ENCODE results near the gene NTRK3.

Gene NTRK3

DNA sequence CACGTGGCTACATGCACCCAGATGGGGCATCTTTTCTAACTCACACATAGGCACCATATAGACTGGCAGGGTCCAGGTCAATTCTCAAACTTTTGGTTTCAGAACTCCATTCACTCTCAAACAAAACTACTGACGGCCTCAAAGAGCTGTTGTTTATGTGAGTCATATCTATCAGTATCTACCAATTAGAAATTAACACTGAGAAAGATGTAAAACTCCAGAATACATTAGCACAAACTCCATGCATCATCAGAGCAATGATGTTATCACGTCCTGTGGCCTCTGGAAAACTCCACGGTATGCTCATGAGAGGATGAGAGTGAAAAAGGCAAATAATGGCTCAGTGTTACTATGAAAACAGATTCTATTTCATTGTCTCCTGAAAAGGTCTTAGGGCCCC is 116.1 kb downstream of the NTRK3 start:
- Histone ChIP-seq H3K27ac (ENCODE audit: low read depth, low read length) (no peak overlapping the region), H3K4me1 (ENCODE audit: control insufficient read depth, insufficient read depth, low read length) (no peaks in the 10 kb centered on the region), H3K9me3 (ENCODE audit: control insufficient read depth, insufficient read depth, low read length) (no peaks in the 10 kb centered on the region), H3K9ac (ENCODE audit: low read depth, low read length) (no peak overlapping the region), H3K4me3 (ENCODE audit: low read depth, low read length) (no peak overlapping the region), H3K27me3 (ENCODE audit: control insufficient read depth, insufficient read depth, low read length) (no peaks in the 10 kb centered on the region), H3K36me3 (ENCODE audit: control insufficient read depth, insufficient read depth, low read length) (no peaks in the 10 kb centered on the region)

DNA sequence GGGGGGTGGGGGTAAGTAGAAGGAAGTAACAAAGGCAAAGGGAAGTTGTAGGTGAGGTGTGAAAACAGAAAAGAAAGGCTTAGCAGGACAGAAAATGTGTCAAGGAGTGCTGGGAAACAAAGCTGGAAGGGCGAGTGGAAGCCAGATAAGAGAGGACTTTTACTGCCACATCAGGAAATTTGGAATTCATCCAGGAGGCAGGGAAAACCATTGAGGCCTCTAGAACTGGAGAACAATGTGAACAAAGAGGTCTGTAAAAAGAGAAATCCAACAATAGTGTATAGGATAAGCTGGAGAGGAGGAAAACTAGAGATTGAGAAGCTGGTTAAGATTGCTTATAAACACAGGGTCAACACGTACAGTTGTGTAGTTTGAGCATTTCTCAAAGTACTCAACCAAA is 116.6 kb downstream of the NTRK3 start:
- no peaks in the 10 kb centered on the region for H3K27me3 ChIP-seq (ENCODE audit: control insufficient read depth, insufficient read depth, low read length)
- no peaks in the 10 kb centered on the region for H3K36me3 ChIP-seq (ENCODE audit: control insufficient read depth, insufficient read depth, low read length)
- no peaks in the 10 kb centered on the region for H3K4me1 ChIP-seq (ENCODE audit: control insufficient read depth, insufficient read depth, low read length)
- no peak overlapping the region for H3K9ac ChIP-seq (ENCODE audit: low read depth, low read length)
- no peak overlapping the region for H3K27ac ChIP-seq (ENCODE audit: low read depth, low read length)
- H3K4me3 ChIP-seq (ENCODE audit: low read depth, low read length), result no peak overlapping the region
- no peaks in the 10 kb centered on the region for H3K9me3 ChIP-seq (ENCODE audit: control insufficient read depth, insufficient read depth, low read length)

GRCh38 chr15:88133795-88134194 is 122.7 kb downstream of the NTRK3 start:
- no peaks in the 10 kb centered on the region for H3K27me3 ChIP-seq (ENCODE audit: control insufficient read depth, insufficient read depth, low read length)
- H3K36me3 ChIP-seq (ENCODE audit: control insufficient read depth, insufficient read depth, low read length), result no peaks in the 10 kb centered on the region
- no peak overlapping the region for H3K27ac ChIP-seq (ENCODE audit: low read depth, low read length)
- no peaks in the 10 kb centered on the region for H3K9me3 ChIP-seq (ENCODE audit: control insufficient read depth, insufficient read depth, low read length)
- no peak overlapping the region for H3K4me3 ChIP-seq (ENCODE audit: low read depth, low read length)
- no peaks in the 10 kb centered on the region for H3K4me1 ChIP-seq (ENCODE audit: control insufficient read depth, insufficient read depth, low read length)
- no peak overlapping the region for H3K9ac ChIP-seq (ENCODE audit: low read depth, low read length)

DNA sequence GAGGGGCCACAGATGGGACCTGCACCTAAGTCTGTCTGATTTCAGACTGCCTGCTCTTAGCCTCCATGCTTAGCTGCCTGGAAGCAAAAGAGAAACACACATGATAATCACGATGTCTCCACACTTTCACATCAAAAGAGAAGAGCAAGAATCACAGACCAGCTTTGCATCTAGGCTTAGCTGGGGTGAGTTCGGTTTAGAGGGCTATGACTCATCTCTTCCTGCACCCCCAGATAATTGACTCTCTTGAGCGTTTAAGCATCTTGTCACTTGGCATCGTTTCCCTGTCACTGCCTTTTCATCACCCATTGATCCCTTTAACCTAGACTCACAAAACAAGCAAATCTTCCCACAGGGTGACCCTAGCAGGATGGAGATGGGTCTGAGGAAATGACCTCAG is 124.0 kb downstream of the NTRK3 start:
- Histone ChIP-seq H3K27ac (ENCODE audit: low read depth, low read length) (no peak overlapping the region), H3K4me1 (ENCODE audit: control insufficient read depth, insufficient read depth, low read length) (no peaks in the 10 kb centered on the region), H3K36me3 (ENCODE audit: control insufficient read depth, insufficient read depth, low read length) (no peaks in the 10 kb centered on the region), H3K27me3 (ENCODE audit: control insufficient read depth, insufficient read depth, low read length) (no peaks in the 10 kb centered on the region), H3K9me3 (ENCODE audit: control insufficient read depth, insufficient read depth, low read length) (no peaks in the 10 kb centered on the region), H3K9ac (ENCODE audit: low read depth, low read length) (no peak overlapping the region), H3K4me3 (ENCODE audit: low read depth, low read length) (no peak overlapping the region)

GRCh38 chr15:88131937-88132336 is 124.6 kb downstream of the NTRK3 start:
- H3K36me3 ChIP-seq (ENCODE audit: control insufficient read depth, insufficient read depth, low read length), result no peaks in the 10 kb centered on the region
- no peak overlapping the region for H3K4me3 ChIP-seq (ENCODE audit: low read depth, low read length)
- no peak overlapping the region for H3K9ac ChIP-seq (ENCODE audit: low read depth, low read length)
- H3K4me1 ChIP-seq (ENCODE audit: control insufficient read depth, insufficient read depth, low read length), result no peaks in the 10 kb centered on the region
- H3K27ac ChIP-seq (ENCODE audit: low read depth, low read length), result no peak overlapping the region
- no peaks in the 10 kb centered on the region for H3K9me3 ChIP-seq (ENCODE audit: control insufficient read depth, insufficient read depth, low read length)
- H3K27me3 ChIP-seq (ENCODE audit: control insufficient read depth, insufficient read depth, low read length), result no peaks in the 10 kb centered on the region

GRCh38 chr15:88127432-88127790 is 129.1 kb downstream of the NTRK3 start:
- Histone ChIP-seq H3K4me1 (ENCODE audit: control insufficient read depth, insufficient read depth, low read length) (peaks cover 17% of the 10 kb centered on the region), H3K4me3 (ENCODE audit: low read depth, low read length) (no peak overlapping the region), H3K9me3 (ENCODE audit: control insufficient read depth, insufficient read depth, low read length) (no peaks in the 10 kb centered on the region), H3K9ac (ENCODE audit: low read depth, low read length) (no peak overlapping the region), H3K27me3 (ENCODE audit: control insufficient read depth, insufficient read depth, low read length) (no peaks in the 10 kb centered on the region), H3K27ac (ENCODE audit: low read depth, low read length) (no peak overlapping the region), H3K36me3 (ENCODE audit: control insufficient read depth, insufficient read depth, low read length) (no peaks in the 10 kb centered on the region)

- Histone ChIP-seq H3K27ac (ENCODE audit: low read depth, low read length) (no peak overlapping the region), H3K9ac (ENCODE audit: low read depth, low read length) (no peak overlapping the region), H3K4me3 (ENCODE audit: low read depth, low read length) (no peak overlapping the region), H3K27me3 (ENCODE audit: control insufficient read depth, insufficient read depth, low read length) (no peaks in the 10 kb centered on the region), H3K4me1 (ENCODE audit: control insufficient read depth, insufficient read depth, low read length) (peaks cover 17% of the 10 kb centered on the region), H3K9me3 (ENCODE audit: control insufficient read depth, insufficient read depth, low read length) (no peaks in the 10 kb centered on the region), H3K36me3 (ENCODE audit: control insufficient read depth, insufficient read depth, low read length) (no peaks in the 10 kb centered on the region)
These were observed 129.7 kb downstream of the NTRK3 start for GRCh38 chr15:88126695-88127431.

DNA sequence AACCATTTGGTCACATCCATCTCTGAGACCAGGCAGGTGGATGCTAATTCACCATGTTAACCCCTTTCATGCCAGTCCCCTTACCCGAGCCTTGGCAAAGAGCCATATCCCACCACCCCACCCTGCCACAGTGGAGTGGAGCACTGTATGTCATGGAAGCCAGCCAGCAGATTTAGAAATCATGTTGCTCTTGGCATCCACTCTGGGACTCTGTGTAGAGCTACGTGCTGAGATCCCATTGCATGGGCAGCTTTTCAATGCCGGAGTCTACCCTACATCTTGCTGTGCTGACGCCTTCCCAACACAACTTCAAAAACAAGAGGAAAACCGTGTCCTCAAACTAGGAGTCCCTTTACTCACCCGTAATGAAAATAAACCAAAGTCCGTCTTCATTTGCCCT is 131.0 kb downstream of the NTRK3 start:
- no peaks in the 10 kb centered on the region for H3K9me3 ChIP-seq (ENCODE audit: control insufficient read depth, insufficient read depth, low read length)
- peaks cover 17% of the 10 kb centered on the region for H3K4me1 ChIP-seq (ENCODE audit: control insufficient read depth, insufficient read depth, low read length)

DNA sequence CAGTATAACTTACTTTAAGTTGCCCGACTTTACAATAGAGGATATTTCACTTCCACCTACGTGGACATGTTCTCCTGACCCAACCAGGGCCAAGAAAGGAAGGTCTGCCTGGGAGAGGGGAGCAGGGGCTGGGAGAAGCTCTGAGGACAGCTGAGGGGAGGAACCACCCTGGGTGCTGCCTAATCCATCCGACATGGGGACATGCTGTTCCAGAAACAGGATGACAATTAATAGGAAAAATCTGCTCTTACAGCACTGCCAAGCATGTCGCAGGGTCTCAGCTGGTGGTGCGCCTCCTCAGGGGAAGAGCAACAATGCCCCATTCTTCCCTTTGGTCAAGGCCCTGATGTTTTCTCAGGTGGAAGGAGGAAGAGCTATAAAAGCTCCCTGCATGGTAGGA is 132.3 kb downstream of the NTRK3 start:
- Histone ChIP-seq H3K36me3 (ENCODE audit: control insufficient read depth, insufficient read depth, low read length) (no peaks in the 10 kb centered on the region), H3K4me1 (ENCODE audit: control insufficient read depth, insufficient read depth, low read length) (peaks cover 23% of the 10 kb centered on the region), H3K9me3 (ENCODE audit: control insufficient read depth, insufficient read depth, low read length) (no peaks in the 10 kb centered on the region), H3K27ac (ENCODE audit: low read depth, low read length) (peak overlapping the region; percentile 21), H3K9ac (ENCODE audit: low read depth, low read length) (no peak overlapping the region), H3K4me3 (ENCODE audit: low read depth, low read length) (no peak overlapping the region), H3K27me3 (ENCODE audit: control insufficient read depth, insufficient read depth, low read length) (no peaks in the 10 kb centered on the region)

More for the DNA sequence above, 131.0 kb downstream of the NTRK3 start:
- Histone ChIP-seq H3K27me3 (ENCODE audit: control insufficient read depth, insufficient read depth, low read length) (no peaks in the 10 kb centered on the region), H3K27ac (ENCODE audit: low read depth, low read length) (no peak overlapping the region), H3K9ac (ENCODE audit: low read depth, low read length) (no peak overlapping the region), H3K36me3 (ENCODE audit: control insufficient read depth, insufficient read depth, low read length) (no peaks in the 10 kb centered on the region), H3K4me3 (ENCODE audit: low read depth, low read length) (no peak overlapping the region)

DNA sequence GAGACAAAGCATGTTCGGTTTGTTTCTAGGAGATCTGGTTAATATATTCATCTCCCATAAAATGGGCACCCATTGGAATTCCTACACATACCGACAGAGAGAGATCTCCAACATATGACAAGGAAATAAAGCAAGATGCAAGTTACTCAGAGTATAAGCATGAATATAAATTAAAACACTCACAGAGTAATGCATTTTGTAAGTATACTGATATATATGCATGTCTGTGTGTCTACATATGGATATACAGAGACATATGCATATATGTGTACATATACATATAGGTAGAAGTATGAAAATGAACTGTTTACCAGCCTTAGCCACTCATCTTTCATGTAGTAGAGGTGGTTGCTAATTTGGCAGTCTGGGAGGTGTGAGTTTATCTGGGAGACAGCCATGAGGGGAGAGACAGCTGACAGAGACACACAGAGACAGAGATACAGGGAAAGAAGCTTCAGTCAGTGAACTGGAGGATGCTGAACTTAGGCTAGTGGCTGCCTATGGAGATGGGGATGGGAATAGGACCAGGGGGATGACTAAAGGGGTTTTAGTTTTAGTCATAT is 134.5 kb downstream of the NTRK3 start:
- H3K4me1 ChIP-seq (ENCODE audit: control insufficient read depth, insufficient read depth, low read length), result peaks cover 23% of the 10 kb centered on the region
- no peak overlapping the region for H3K27ac ChIP-seq (ENCODE audit: low read depth, low read length)
- H3K9ac ChIP-seq (ENCODE audit: low read depth, low read length), result no peak overlapping the region
- no peaks in the 10 kb centered on the region for H3K27me3 ChIP-seq (ENCODE audit: control insufficient read depth, insufficient read depth, low read length)
- no peaks in the 10 kb centered on the region for H3K9me3 ChIP-seq (ENCODE audit: control insufficient read depth, insufficient read depth, low read length)
- H3K36me3 ChIP-seq (ENCODE audit: control insufficient read depth, insufficient read depth, low read length), result no peaks in the 10 kb centered on the region
- no peak overlapping the region for H3K4me3 ChIP-seq (ENCODE audit: low read depth, low read length)

DNA sequence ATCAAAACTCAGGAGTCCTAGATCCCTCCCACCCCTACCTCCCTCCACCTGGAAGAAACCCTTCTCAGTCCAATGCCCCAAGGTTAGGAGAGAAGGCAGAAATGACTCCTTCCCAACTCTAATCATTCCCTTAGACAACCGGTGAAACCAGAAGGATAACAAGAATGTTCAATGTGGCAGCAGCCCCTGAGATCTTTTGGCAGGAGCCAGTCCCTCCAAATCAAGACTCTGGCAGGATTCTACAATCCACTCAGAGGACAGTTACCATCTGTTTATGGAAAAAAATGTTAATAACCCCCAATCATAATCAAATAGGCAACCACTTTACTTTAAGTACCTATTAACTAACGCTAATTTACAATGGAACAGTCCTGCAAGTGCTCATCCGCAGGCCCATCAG is 136.5 kb downstream of the NTRK3 start:
- no peak overlapping the region for H3K4me3 ChIP-seq (ENCODE audit: low read depth, low read length)
- no peaks in the 10 kb centered on the region for H3K36me3 ChIP-seq (ENCODE audit: control insufficient read depth, insufficient read depth, low read length)
- H3K9ac ChIP-seq (ENCODE audit: low read depth, low read length), result no peak overlapping the region
- H3K27me3 ChIP-seq (ENCODE audit: control insufficient read depth, insufficient read depth, low read length), result no peaks in the 10 kb centered on the region
- peaks cover 23% of the 10 kb centered on the region for H3K4me1 ChIP-seq (ENCODE audit: control insufficient read depth, insufficient read depth, low read length)
- no peak overlapping the region for H3K27ac ChIP-seq (ENCODE audit: low read depth, low read length)
- no peaks in the 10 kb centered on the region for H3K9me3 ChIP-seq (ENCODE audit: control insufficient read depth, insufficient read depth, low read length)

Data from HUES48 (cell line).